GM19467 (cell line): Measurements from ENCODE around the gene ZGLP1.

Source experiments
- ATAC-seq: cut with Tn5 transposase; IDR thresholded peaks from one replicate; pipeline ENCODE4 v1.9.1; 2021; ENCODE audit warnings: mild to moderate bottlenecking, moderate library complexity; ENCODE audit not compliant: unreplicated experiment

Gene ZGLP1

DNA sequence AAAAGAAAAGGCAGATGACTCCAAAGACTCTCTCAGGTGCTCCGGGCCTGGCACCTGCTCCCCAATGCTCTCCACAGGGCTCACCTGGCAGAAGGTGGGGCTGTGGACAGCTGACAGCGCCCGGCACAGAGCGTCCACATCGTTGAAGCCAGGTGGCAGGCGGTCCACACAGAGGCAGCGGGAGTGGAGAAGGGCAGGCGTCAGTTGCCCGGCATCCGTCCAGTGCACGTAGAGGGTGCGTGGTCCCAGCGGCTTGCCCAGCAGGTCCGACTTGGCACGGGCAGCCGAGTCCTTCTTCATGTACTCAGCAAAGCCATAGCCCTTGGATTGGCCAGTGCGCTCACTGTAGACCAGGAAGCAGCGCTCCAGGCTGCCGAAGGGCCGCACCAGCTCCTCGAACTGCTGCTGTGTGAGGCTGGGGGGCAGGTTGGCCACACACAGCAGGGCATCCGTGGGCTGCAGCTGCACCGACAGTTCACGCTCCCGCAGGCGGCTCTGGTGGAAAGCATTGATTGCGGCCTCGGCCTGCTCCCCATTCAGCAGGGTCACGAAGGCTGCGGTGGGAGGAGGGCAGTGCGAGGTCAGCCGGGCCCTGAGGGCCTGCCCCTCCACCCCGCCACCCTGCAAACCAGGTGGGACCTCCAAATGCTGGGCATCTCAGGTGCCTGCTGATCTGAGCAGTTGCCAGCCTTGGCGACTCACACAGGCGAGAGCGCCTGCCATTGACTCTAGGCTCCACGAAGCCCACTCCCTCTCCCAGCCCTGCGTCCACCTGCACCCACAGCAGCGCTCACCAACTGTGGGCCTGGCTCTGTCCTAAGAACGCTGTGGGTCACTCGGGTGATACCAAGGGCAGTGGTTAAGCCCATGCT, 19.2 kb upstream of the ZGLP1 start:
- ATAC-seq = no peak

DNA sequence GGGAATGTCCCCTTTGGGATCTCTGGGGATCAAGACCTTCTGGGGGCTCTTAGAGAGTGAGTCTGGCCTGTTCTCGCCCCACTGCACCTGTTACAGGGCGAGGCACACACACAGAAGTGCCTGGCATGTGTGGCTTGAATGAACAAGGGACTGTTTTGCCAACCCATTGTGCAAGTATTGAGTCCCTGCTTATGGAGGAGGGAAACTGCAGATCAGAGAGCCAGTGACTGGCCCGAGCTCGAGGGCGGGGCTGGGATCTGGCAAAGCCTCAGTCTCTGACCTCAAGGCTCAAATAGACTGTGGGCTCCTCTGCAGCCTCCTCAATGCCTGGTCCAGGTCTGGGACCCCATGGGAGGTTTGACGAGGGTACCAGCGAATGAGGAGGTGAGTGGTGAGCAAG, 18.2 kb upstream of the ZGLP1 start:
- ATAC-seq = no peak

DNA sequence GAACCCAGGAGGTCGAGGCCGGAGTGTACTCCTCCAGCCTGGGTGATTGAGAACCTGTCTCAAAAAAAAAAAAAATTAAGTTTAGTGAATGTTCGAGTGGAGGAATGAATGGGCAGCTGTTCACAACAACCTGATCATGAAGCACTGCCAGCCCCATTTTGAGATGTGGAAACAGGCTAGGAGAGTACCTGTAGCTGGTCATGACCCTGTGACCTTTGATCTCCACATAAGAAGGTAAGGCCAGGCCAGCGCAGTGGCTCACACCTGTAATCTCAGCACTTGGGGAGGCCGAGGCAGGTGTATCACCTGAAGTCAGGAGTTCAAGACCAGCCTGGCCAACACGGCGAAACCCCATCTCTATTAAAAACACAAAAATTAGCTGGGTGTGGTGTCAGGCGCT, 16.1 kb upstream of the ZGLP1 start:
- no peak for ATAC-seq

DNA sequence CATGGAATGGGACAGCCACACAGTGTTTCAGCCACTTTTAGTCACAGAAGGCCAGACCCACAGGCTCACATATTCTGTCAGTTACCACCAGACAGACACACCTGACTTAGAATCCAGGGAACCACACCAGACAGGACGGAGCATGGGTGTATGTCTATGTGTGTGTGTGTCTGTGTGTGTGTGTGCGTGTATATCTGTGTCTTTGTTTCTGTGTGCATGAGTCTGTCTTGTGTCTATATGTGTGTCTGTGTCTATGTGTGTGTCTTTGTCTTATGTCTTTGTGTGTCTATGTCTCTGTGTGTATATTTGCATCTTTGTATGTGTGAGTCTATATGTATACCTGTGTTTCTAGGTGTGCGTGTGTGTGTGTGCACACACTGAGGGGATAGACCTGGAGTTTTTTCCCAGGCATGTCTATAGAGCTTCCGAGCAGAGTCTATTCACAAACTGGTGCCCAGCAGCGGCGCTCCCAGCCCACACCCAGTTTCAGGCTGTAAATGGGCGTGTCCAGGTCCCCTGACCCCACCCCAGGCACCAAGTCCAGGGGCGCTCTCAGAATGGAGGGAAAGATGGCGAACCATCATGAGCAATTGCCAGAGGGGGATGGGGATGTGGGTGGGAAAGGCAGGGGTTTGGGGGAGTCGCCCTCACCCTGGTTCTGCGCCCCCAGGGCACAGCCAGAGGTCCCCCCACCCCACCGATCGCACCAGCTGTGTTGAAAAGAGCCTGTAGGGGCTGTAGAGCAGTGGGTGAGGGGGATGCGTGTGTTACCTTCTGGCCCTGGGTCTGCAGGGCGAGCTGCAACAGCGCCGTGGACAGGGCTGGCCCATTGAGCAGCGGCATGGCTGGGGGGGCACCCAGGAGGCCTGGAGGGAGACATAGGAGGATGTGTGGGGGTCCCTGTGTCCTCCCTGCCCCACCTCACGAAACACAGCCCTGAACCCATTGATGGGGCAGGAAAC, 12.5 kb upstream of the ZGLP1 start:
- no peak for ATAC-seq

DNA sequence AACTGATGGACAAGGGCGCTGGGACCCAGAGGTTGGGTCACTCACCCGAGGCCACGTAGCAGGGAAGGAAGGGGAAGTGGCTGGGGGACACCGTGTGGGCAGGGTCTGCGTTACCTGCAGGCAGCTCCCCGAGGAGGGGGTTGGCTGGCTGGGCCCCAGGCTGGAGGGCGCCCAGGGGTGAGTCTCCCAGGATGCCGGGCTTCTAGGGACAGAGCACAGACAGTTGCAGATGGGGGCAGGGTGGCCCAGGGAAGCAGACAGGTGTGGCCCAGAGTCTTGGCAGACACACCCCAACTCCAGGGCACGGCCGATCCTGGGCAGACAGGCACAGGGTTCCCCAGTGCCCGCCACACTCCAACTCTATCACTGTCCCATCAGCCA, 11.8 kb upstream of the ZGLP1 start:
- ATAC-seq = no peak

DNA sequence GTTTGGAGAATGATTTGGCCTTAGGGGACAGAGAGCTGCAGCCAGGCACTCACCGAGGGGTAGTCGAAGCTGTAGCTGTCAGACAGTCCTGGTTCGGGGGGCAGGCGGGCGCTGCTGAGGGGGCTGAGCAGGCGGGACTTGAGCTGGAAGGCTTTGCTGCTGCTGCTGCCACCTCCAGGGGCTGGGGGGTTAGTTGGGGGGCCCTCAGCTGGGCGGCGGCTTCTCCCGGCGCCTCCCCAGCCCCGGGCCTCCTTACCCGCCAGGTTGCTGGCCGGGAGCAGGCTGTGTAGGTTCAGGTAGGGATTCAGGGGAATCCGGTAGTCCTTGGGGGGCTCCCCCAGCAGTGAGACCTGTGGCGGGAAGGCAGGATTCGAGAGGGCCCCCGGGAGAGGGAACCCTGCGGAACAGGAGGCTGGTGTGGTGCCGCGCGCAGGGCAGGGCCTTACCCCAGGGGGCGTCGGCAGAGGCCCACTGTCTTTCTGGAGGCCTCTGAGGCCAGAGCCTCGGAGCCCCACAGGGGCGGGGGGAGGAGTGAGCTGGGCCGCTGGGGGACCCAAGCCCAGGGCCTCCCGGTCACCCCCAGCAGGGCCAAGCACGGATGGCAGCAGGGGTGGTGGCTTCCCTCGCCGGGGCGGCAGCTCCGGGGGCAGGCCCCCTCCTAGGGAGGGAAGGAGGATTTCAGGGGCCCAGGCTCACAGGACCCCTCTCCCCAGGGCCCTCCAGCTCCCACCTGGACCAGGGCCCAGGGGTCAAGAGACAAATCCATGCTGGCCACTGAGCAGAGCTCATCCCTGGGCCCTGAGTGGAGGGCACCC, 11.2 kb upstream of the ZGLP1 start:
- ATAC-seq = no peak

DNA sequence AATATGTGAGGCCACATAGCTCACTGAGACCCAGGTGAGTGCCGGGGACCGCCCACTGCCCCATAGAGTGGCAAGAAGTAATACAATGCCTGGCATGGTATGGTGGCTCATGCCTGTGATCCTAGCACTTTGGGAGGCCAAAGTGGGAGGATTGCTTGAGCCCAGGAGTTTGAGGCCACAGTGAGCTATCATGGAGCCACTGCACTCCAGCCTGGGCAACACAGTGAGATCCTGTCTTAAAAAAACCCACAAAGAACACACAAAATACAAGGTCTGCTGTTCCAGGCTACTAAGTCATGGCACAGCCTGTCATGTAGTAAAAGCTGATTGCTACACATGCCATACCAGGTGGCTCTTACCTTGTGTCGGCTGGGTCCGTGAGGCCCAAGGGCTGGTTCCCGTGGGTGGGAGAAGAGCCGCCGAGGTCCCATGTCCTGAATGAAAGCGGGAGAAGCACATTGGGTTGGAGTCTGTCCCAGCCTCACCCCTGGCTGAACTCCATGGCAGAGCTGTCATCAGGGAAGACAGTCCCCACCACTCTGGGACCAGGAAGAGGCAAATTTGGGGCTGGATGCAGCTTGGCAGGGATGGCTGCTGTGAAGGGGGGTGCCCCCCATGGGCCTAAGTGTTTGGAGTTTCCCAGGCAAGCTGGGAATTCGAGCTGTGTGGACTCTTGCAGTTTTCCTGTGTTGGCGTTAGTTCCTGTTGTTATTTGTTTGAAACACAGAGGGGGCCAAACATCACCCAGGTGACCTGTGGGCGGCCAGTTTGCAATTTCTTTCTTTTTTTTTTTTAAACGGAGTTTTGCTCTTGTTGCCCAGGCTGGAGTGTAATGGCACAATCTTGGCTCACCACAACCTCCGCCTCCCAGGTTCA, 9.4 kb upstream of the ZGLP1 start:
- ATAC-seq = no peak

DNA sequence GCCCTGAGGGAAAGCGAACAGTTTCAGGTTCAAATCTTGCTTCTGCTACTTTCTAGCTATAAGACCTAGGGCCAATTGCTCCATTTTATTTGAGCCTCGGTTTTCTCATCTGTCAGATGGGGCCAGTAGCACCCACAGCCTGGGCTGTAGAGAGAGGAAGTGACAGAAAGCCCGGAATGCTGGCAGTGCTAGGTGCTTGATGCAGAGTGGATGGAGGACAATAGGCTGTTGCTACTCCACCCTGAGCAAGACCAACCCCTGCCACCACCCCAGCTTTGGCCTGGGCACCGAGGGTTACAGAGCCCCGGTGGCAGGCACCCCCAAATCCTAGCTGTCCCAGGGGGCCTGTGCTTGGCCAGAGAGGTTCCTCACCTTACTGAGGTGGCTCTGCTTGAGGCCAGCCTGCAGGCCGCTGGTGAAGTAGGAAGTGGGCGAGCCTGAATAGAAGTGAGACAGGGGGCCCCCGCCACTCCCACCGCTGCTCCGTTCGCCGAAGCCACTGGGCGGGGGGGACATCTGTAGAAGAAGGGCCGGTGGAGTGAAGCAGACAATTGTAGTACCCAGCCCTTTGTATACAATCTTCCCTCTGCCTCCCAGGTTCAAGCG, 8.3 kb upstream of the ZGLP1 start:
- no peak for ATAC-seq

DNA sequence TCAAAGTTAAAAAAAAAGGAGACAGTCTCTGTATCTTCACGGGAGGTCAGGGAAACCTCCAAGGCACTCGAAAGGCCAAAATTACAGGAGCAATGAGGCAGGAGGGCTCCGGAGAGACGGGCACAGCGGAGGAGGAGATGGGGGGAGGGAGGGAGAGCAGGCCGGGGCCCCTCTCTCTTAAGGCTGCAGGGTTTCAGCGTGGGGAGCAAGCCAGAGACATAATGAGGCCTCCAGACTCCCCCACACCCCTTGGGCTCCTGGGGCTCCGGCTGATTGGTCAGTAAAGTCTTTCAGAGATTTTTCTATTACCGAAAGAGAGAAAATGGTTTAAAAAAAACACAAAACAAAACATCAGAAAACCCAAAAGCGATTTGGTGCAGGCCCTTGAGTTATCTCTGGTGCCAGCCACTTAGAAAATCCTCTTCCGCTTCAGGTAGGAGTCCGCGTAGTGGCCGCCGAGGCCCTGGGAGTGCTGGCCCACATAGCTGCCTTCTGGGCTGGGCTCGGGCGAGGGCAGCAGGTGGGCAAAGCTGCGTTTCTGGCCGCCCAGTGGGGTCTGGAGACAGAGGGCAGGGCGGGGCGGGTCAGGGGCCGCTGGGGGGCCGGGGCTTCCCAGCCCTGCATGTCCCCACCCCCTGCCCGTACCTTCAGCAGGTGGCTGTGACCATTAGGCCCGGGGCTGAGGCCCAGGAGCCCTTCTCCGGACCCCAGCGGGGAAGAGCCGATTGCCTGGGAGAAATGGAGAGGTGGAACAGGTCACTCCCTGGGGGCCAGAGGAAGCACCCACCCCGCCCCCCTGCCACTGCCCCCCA, 7.6 kb upstream of the ZGLP1 start:
- ATAC-seq = no peak

DNA sequence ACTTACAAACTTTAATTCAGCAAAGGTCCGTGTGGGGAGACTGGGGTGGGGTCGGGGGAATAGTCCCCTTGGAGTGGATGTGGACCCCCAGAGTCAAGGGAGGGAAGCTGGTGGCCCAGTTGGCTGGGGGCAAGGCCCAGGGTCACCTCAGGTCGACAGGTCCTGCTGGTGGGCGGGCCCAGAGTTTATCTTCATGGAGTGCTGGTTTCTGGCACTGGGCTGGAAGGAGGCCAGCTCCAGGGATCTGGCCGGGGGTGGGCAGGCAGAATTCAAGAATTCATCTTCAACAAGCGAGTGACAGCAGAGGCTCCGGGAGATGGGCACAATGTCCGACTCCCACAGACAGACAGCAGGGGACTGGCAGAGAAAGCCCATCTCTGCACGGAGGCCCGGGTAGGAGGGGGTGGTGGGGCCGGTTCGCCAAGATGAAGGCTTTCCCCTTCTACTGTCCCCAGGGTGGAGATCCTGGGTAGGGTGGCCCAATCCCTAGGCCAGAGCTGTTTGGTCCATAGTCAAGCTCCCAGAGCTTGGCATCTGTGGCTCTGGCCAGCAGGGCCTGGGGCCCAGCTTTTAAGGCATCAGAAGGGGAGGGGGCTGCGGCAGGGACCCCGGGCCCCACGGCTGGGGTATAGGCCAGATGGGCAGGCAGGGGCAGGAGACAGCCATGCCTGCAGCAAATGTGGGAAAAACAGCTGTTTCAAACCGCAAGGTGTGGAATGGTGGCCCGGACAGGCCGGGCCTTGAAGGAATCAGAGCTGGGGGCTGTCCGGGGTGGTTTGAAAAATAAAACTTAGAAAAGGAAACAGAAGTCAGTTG, 6.8 kb upstream of the ZGLP1 start:
- no peak for ATAC-seq

DNA sequence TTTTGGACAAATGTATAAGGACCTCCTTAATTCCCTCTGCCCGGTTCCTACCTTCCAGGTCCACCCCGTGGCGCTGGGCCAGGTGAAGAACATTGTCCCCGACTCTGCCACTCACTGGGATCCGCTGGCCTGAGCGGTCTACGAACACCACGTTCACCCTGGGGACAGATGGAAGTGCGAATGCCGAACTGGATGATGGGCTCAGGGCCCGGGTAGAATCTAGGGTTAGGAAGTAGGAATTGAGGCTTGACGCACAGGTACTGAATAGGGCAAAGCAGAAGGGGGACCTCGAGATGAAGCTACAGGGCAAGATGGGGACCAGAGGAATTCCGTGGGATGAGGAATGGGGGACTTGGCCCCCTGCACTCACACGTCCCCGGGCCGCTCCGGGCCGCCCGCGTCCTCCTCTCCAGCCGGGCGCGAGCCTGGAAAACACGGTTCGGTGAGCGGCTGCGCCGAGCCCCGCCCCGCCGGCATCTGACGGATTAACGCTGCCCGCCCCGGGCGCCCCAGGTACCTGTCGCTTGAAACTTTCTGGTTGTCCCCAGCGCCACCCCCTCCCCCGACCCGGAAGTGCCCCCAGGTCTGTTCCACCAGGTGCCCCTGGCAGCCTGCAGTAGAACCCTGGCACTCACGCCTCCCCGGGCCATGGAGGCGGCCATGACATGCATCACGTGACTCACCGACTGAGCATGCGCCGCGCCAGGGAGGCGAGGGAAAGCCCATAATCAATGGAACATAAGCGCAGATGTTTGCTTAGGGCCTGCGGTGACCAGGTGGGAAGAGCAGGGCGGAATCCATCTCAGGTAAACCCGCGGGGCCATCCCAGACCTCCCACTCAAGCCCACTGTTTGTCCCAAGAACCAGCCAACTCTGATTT, 6.0 kb upstream of the ZGLP1 start, which contains the start of gene FDX2:
FDX2 (minus strand) TSS at position 681 of the 880 bp plus-strand sequence; CDS start at position 662, 19 bp downstream.
- peak; percentile 64 for ATAC-seq

DNA sequence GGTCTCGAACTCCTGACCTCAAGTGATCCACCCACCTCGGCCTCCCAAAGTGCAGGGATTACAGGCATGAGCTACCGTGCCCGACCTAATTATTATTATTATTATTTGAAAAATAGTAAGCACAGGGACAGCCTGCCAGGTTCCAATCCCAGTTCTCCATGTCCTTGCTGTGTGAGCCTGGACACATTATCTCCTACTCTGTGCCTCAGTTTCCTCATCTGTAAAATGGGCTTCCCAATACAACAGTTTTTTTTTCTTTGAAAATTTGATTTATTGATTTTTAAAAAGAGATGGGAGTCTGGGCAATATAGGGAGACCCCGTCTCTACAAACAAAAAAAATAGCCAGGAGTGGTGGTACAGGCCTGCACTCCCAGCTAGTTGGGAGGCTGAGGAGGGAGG, 3.3 kb downstream of the ZGLP1 start:
- no peak for ATAC-seq

DNA sequence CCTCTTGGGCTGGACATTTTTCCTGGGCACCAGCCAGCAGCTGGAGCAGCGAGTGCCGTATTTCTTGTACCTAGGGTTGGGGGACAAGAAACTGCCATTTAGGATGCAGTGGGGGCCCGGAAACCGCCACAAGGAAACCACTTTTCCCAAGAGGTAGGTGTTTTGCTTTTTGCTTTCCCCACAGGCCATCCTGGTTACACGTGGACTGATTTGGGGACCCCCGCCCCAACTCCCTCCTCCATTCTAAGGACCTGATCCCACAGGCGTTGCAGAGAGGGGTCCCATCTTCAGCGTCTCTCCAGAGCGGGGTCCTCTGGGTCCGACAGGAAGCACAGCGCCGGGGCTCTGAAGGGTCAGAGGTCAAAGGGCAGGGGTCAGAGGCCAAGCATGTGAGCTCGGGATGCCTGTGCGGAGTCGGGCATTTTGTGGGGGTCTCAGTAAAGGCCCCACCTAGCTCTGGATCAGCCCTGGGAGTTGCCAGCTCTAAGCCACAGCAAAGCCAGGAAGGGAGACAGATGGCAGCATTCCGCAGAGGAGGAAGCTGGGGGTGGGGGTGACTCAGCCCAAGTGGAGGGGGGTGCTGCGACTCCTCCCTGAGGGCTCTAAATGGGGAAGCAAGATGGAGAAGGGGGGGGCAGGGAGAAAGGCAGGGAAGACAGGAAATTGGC, 4.3 kb downstream of the ZGLP1 start:
- no peak for ATAC-seq

DNA sequence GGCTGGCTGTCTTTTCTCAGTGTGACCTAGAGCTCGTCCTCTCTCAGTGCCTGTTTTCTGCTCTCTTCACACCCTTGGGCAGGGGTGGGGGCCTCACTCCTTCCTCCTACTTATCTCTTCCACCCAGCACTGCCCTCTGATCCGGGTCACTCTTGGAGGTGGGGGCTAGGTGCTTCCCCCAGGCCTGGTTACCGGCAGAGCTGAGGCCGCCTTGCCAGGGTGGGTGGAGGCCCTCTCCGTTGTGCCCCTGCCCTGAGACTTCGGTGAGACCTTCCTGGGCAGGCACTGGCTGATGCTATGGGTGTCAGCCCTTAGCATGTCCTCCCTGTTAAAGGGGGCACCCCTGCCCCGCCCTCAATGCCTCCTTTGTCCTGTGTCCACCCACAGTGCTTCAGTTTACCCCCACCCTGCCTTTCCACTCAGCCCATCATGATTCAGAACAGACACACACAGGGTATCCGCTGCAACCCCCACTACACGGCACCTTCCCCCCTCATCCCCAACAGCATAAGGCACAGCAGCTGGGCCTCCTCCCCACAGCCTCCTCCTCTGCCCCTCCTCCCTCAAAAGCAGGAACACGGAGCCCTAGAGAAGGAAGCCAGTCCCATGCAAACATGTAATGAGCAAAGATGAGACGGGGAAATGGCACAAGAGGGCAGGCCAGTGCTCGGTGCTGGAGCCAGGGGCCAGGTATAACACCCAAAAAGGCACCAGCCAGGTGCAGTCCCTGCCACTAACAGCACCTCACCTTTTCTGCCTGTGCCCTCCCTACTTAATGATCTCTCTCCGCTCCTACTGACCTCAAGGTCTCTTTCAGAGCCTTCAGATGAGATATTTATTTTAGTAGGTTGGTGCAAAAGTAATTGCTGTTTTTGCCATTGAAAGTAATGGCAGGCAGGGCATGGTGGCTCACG, 9.8 kb downstream of the ZGLP1 start:
- ATAC-seq = no peak

DNA sequence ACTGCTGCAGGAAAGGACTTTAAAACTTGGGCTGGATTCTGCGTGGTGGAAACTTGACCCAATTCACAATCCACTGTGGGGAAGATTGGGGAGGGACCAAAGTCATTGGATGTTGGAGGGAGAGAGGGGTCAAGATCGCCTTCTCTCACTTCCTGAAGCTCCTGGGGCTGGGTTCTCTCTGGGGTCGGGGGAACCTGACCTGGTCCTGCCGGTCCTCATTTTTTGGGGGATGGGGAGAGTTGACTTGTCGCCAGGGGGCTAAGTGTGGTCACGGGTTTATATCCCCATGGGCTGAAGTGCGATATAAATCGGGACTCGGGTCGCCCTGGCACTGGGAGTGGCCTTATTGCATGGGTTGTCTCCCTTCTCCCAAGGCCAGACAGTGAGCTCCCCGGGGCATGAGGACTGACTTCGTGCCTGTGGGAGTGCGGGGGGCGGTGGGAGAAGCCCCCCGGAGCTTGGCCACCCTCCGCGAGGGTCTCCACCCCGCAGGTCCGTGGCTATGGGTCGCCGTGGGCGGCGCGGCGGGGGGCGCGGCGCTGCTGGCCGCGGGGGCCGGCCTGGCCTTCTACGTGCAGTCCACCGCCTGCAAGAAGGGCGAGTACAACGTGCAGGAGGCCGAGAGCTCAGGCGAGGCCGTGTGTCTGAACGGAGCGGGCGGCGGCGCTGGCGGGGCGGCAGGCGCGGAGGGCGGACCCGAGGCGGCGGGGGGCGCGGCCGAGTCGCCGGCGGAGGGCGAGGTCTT, 13.6 kb downstream of the ZGLP1 start:
- ATAC-seq = no peak
